Left kidney (tissue), 2 donors: ENCODE results near the gene KCTD5. TPM values are rescaled to one million over a fixed set of nuclear protein-coding genes. Genes with fewer than 3 reads are reported as not detected.

Experiments
- DNase-seq: peaks from one replicate; pipeline ENCODE4 v3.0.0-alpha.2; 2013
- polyA plus RNA-seq: library from polyadenylated mRNA; unstranded; fragments of 120-200 nt; gene quantifications from one replicate; pipeline ENCODE4 v1.2.1, GENCODE V29; 2013; ENCODE audit not compliant: insufficient read length

The KCTD5 gene
- polyA plus RNA-seq, 1 donor, result 22.2 TPM

GRCh38 chr16:2749476-2749875, 67.2 kb downstream of the KCTD5 start:
- DNase-seq, result no peak

- no peak for DNase-seq
Observed at GRCh38 chr16:2749936-2750335, 67.6 kb downstream of the KCTD5 start.

DNA sequence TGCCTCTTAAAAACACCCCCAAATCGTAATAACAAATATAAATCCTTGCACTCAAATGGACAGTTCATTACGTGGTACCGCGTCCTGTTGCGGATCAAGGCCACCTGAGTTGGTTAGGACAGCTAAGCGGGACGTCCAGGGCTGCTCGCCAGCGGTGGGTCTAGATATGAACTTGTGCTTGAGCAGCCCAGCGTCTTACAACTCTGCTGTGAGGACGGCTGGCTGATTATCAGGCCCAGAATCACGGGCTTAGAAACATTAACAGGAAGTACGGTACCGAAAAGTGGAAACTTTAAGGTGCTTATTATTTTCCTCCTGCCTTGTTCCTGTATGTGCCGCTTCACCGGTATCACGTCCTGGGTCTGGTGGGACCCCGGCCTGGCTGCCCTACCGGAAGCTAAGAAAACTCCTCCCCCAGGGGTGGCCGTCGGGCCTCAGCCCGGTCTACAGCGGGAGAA, 69.3 kb downstream of the KCTD5 start:
- DNase-seq, result no peak

- peak; percentile 97 for DNase-seq
Observed at GRCh38 chr16:2752035-2752849, 69.9 kb downstream of the KCTD5 start, which contains the start of gene SRRM2. SRRM2 (plus strand) TSS chr16:2752638; CDS start chr16:2756365, 3,727 bp downstream.

DNA sequence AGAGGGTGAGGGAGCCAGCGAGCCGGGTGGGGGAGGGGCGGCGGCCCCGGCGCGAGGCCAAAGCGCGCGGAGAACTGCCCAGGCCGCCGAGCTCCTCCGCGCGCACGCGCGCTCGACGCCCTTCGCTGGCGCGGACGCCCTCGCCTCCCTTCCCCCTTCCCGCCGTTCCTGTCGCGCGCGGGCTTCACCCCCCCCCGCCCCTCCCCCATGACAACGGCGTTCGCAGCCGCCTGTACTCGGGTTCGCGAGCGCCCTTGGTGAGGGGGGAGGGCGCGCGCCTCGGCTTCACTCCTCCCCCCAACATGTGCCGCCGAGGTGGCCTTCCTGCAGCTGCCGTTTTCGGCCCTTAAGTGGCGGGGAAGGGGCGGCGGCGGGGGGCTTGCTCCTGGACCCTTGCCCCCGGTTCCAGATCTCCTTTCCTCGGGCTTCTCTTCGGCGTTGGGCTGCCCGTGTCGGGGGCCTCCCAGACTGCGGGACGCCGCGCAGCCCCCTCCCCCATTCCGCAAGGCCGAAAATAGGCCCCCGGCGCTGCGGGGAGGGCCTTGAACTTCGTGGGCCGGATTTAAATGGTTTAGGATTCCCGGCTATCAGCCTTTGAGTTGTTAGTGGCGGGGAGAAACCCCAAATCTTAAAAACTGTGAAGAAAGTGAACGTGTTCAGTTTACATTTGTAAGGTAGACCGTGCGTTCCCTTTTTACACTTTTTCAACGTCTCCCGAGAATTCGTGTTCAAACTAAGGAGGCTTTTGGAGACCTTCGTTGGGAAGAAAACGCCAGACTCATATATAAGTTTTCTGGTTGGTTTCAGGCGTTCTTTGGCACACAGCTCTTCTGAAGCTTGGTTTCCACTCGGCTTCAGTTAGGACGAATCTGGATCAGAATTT, 70.8 kb downstream of the KCTD5 start:
- peak; percentile 78 for DNase-seq

GRCh38 chr16:2753733-2754020, 71.4 kb downstream of the KCTD5 start:
- DNase-seq, result no peak

DNA sequence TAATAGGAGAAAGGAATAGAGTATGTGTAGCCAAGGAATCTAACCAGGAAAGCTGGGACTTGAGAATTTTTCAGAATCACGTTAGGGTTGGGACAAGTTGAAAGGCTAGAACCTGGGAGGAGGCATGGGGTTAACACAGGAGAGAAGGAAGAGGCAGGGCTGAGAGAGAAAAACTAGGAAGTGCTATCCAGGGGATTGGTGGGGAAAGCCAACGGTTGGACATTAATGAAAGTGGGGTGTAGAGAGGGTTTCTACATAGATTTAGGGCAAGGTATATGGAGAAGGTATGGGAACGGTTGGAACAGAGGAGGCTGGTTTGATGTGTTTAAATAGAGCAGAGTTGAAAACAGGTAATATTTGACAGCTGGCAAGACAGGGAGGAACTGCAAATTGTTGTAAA, 72.8 kb downstream of the KCTD5 start:
- DNase-seq, result no peak

DNA sequence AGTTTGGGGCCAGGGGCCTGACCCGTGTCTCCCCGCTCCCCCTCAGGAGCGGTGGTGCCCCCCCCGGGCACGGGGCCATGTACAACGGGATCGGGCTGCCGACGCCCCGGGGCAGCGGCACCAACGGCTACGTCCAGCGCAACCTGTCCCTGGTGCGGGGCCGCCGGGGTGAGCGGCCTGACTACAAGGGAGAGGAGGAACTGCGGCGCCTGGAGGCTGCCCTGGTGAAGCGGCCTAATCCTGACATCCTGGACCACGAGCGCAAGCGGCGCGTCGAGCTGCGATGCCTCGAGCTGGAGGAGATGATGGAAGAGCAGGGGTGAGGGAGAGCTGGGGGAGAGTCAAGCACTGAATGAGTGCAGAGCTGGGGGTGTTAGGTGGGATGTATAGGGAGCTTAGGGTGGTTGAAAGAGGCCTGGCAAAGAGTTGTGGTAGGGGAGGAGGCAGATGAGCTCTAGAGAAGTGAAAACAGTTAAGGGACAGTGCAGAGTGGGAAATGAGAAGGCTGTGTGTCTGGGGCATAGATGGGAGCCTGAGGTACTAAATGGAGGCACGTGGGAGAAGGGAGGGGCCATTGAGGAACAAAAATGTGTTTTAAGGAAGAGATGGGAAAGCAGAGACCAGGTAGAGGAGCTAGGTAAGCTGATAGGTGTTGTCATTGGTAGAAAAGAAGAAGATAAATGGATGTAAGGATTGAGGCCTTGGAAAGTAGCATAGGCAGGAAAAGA, 74.1 kb downstream of the KCTD5 start:
- DNase-seq, result no peak

DNA sequence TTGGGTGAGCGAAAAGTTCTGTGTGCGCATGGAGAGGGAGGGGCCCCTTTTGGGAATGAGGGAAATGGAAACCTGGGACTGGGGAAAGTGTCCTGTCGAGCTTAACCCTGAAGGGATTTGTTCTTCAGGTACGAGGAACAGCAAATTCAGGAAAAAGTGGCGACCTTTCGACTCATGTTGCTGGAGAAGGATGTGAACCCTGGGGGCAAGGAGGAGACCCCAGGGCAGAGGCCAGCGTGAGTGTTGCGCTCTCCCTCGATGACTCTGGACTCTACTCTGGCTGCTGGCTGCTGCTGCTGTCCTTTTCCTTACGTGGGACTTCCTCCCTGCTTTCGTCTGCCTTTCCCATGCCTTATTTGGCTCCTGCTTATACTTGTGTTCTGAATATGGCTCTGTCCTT, 75.0 kb downstream of the KCTD5 start:
- no peak for DNase-seq

Other genes with a start within 250 kb of the KCTD5 start
- 11.4 TPM for gene TEDC2, start 222.4 kb upstream of the KCTD5 start, polyA plus RNA-seq
- gene NTN3, start 211.2 kb upstream of the KCTD5 start, polyA plus RNA-seq, result 2.3 TPM
- gene TBC1D24, start 207.4 kb upstream of the KCTD5 start, polyA plus RNA-seq, result 22.0 TPM
- gene ATP6V0C, start 168.6 kb upstream of the KCTD5 start, polyA plus RNA-seq, result 158 TPM
- 24.1 TPM for gene AMDHD2, start 162.2 kb upstream of the KCTD5 start, polyA plus RNA-seq
- gene CEMP1, start 151.1 kb upstream of the KCTD5 start, polyA plus RNA-seq, result 3.1 TPM
- gene PDPK1, start 144.5 kb upstream of the KCTD5 start, polyA plus RNA-seq, result 58.4 TPM
- 1.3 TPM for gene PRSS27, start 37.7 kb downstream of the KCTD5 start, polyA plus RNA-seq
- 820 TPM for gene SRRM2, start 70.1 kb downstream of the KCTD5 start, polyA plus RNA-seq
- gene ELOB, start 94.8 kb downstream of the KCTD5 start, polyA plus RNA-seq, result 182 TPM
- gene PRSS33, start 105.0 kb downstream of the KCTD5 start, polyA plus RNA-seq, result 0.20 TPM
- gene PRSS41, start 115.9 kb downstream of the KCTD5 start, polyA plus RNA-seq, result not detected
- 0.22 TPM for gene PRSS21, start 134.7 kb downstream of the KCTD5 start, polyA plus RNA-seq
- gene ZG16B, start 147.8 kb downstream of the KCTD5 start, polyA plus RNA-seq, result 0.48 TPM
- 8.2 TPM for gene PRSS22, start 175.6 kb downstream of the KCTD5 start, polyA plus RNA-seq
- gene FLYWCH2, start 200.7 kb downstream of the KCTD5 start, polyA plus RNA-seq, result 15.2 TPM
- 16.4 TPM for gene FLYWCH1, start 229.4 kb downstream of the KCTD5 start, polyA plus RNA-seq